Testis (tissue), 2 donors: ENCODE results near the gene JPT1.

Source experiments
- POLR2A ChIP-seq: fragments of 450-650 bp; IDR thresholded peaks from one replicate; pipeline ENCODE4 v1.6.1; 2017; ENCODE audit warnings: antibody characterized with exemption, mild to moderate bottlenecking, moderate library complexity
- TF ChIP-seq, protein P1 (sequence below), 3 experiments: fragments of 450-650 bp in 2 of 3; fragments of 200-600 bp in 1 of 3; sonication (generic) in 1 of 3; IDR thresholded peaks; one replicate each; pipeline ENCODE4 v1.5.1; 2016 to 2019; ENCODE audit warnings: antibody characterized with exemption in 3 of 3, mild to moderate bottlenecking in 2 of 3, moderate library complexity in 1 of 3

GRCh38 chr17:75159196-75160031 lies 5.1 kb upstream of the JPT1 start:
- TF ChIP-seq, protein P1, sequence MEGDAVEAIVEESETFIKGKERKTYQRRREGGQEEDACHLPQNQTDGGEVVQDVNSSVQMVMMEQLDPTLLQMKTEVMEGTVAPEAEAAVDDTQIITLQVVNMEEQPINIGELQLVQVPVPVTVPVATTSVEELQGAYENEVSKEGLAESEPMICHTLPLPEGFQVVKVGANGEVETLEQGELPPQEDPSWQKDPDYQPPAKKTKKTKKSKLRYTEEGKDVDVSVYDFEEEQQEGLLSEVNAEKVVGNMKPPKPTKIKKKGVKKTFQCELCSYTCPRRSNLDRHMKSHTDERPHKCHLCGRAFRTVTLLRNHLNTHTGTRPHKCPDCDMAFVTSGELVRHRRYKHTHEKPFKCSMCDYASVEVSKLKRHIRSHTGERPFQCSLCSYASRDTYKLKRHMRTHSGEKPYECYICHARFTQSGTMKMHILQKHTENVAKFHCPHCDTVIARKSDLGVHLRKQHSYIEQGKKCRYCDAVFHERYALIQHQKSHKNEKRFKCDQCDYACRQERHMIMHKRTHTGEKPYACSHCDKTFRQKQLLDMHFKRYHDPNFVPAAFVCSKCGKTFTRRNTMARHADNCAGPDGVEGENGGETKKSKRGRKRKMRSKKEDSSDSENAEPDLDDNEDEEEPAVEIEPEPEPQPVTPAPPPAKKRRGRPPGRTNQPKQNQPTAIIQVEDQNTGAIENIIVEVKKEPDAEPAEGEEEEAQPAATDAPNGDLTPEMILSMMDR (IDR thresholded peaks at IDR 0.05), result no peak
- TF ChIP-seq POLR2A, result no peak
